ENCODE data around the gene PTPRU.

- TF ChIP-seq, protein P1, sequence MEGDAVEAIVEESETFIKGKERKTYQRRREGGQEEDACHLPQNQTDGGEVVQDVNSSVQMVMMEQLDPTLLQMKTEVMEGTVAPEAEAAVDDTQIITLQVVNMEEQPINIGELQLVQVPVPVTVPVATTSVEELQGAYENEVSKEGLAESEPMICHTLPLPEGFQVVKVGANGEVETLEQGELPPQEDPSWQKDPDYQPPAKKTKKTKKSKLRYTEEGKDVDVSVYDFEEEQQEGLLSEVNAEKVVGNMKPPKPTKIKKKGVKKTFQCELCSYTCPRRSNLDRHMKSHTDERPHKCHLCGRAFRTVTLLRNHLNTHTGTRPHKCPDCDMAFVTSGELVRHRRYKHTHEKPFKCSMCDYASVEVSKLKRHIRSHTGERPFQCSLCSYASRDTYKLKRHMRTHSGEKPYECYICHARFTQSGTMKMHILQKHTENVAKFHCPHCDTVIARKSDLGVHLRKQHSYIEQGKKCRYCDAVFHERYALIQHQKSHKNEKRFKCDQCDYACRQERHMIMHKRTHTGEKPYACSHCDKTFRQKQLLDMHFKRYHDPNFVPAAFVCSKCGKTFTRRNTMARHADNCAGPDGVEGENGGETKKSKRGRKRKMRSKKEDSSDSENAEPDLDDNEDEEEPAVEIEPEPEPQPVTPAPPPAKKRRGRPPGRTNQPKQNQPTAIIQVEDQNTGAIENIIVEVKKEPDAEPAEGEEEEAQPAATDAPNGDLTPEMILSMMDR (conservative IDR thresholded peaks at IDR 0.05; ENCODE audit: low read length) = no peak
- TF ChIP-seq EZH2phosphoT487 (IDR thresholded peaks at IDR 0.05; ENCODE audit: borderline replicate concordance) = no peak
Observed at GRCh38 chr1:29291756-29292155, 55.4 kb downstream of the PTPRU start.

All from Loucy (cell line).